Measurements from ENCODE around the gene RAB11FIP4. TPM values are rescaled to one million over a fixed set of nuclear protein-coding genes. Genes with fewer than 3 reads are reported as not detected.

Gene RAB11FIP4
- total RNA-seq, 4 donors from 2014 or later, result 0.09 to 0.22 (median 0.16) TPM; not detected in 1

GRCh38 chr17:31388770-31389656, 2.5 kb upstream of the RAB11FIP4 start:
- intact Hi-C loops (cut with DNase I; ENCODE audit: low total_unique reads), result no loop called here
- DNase-seq, result no peak
- no peak overlapping the region for H3K27ac ChIP-seq
- H3K4me1 ChIP-seq, result peaks cover 0 to 5% of the 10 kb centered on the region in 2 donors
- in situ Hi-C loops (cut with MboI; ENCODE audit: low sequenced_read_pairs in 4 of 4), result no loop called here
- no peaks in the 10 kb centered on the region for H3K9me3 ChIP-seq
- no peak overlapping the region for H3K4me3 ChIP-seq
- no peak for ATAC-seq
- H3K27me3 ChIP-seq, result peaks cover 37 to 46% (median 43%) of the 10 kb centered on the region in 3 donors
- TF ChIP-seq CTCF (IDR thresholded peaks at IDR 0.05 in 4 of 5, conservative IDR thresholded peaks at IDR 0.05 in 1 of 5) (peak; percentile 8 to 47 (median 41)), POLR2A (IDR thresholded peaks at IDR 0.05) (no peak)
- no peaks in the 10 kb centered on the region for H3K36me3 ChIP-seq

- DNase-seq (no peak), ATAC-seq (no peak)
- in situ Hi-C loops (cut with MboI; ENCODE audit: low sequenced_read_pairs in 4 of 4), result no loop called here
- TF ChIP-seq CTCF (IDR thresholded peaks at IDR 0.05 in 4 of 5, conservative IDR thresholded peaks at IDR 0.05 in 1 of 5) (no peak), POLR2A (IDR thresholded peaks at IDR 0.05) (no peak)
- H3K4me3 ChIP-seq, result no peak overlapping the region
- no peak overlapping the region for H3K27ac ChIP-seq
- no peaks in the 10 kb centered on the region for H3K9me3 ChIP-seq
- H3K27me3 ChIP-seq, result peaks cover 42 to 49% (median 46%) of the 10 kb centered on the region in 3 donors
- intact Hi-C loops (cut with DNase I; ENCODE audit: low total_unique reads), result no loop called here
- no peaks in the 10 kb centered on the region for H3K36me3 ChIP-seq
- peaks cover 0 to 5% of the 10 kb centered on the region in 2 donors for H3K4me1 ChIP-seq
Observed at GRCh38 chr17:31389657-31390381, 1.7 kb upstream of the RAB11FIP4 start.

- Histone ChIP-seq H3K27ac (no peak overlapping the region), H3K4me1 (peaks cover 0 to 5% of the 10 kb centered on the region in 2 donors), H3K4me3 (no peak overlapping the region), H3K27me3 (peaks cover 42 to 49% (median 46%) of the 10 kb centered on the region in 3 donors), H3K9me3 (no peaks in the 10 kb centered on the region), H3K36me3 (no peaks in the 10 kb centered on the region)
- ATAC-seq (no peak), DNase-seq (no peak)
- intact Hi-C loops (cut with DNase I; ENCODE audit: low total_unique reads), result no loop called here
- in situ Hi-C loops (cut with MboI; ENCODE audit: low sequenced_read_pairs in 4 of 4), result no loop called here
- TF ChIP-seq POLR2A (IDR thresholded peaks at IDR 0.05) (no peak), CTCF (IDR thresholded peaks at IDR 0.05 in 4 of 5, conservative IDR thresholded peaks at IDR 0.05 in 1 of 5) (no peak)
Observed at GRCh38 chr17:31390426-31390747, 1.1 kb upstream of the RAB11FIP4 start.

- no peaks in the 10 kb centered on the region for H3K9me3 ChIP-seq
- DNase-seq (no peak), ATAC-seq (no peak)
- intact Hi-C loops (cut with DNase I; ENCODE audit: low total_unique reads), result no loop called here
- no peaks in the 10 kb centered on the region for H3K36me3 ChIP-seq
- H3K27me3 ChIP-seq, result peaks cover 42 to 51% (median 49%) of the 10 kb centered on the region in 3 donors
- no peak overlapping the region for H3K27ac ChIP-seq
- TF ChIP-seq POLR2A (IDR thresholded peaks at IDR 0.05), result no peak
- no peak for TF ChIP-seq CTCF (IDR thresholded peaks at IDR 0.05 in 4 of 5, conservative IDR thresholded peaks at IDR 0.05 in 1 of 5)
- H3K4me3 ChIP-seq, result peak overlapping the region; percentile 13 to 41 (median 22)
- in situ Hi-C loops (cut with MboI; ENCODE audit: low sequenced_read_pairs in 4 of 4), result no loop called here
- peaks cover 0 to 5% of the 10 kb centered on the region in 2 donors for H3K4me1 ChIP-seq
Observed at GRCh38 chr17:31390748-31391495, 553 bp upstream of the RAB11FIP4 start.

Measured in gastrocnemius medialis (tissue), 4 donors.